ENCODE results near the gene YWHAQ.
"Not testable (repeated sequence)": the region's sequence is repeated elsewhere in the genome, so short reads cannot be mapped to it uniquely, and the experiment has no call there.

DNA sequence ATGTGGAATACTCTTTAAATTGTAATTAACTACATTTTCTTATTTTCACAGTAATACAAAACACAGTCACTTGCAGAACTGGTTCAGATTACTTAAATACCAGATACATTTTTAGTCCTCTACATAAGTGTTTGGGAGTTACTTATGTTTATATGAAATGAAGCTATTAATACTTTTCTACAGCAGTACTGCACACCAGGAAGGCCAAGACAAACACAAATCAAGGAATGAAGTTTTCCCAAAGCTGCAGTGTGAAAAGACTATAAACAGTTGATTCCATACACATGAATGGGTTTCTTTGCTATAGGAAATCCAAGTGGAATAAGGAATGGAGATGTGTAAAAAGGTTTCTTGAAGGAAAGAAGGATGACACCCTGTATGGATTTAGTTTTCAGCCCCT is 45.9 kb downstream of the YWHAQ start:
- TF ChIP-seq, protein P1, sequence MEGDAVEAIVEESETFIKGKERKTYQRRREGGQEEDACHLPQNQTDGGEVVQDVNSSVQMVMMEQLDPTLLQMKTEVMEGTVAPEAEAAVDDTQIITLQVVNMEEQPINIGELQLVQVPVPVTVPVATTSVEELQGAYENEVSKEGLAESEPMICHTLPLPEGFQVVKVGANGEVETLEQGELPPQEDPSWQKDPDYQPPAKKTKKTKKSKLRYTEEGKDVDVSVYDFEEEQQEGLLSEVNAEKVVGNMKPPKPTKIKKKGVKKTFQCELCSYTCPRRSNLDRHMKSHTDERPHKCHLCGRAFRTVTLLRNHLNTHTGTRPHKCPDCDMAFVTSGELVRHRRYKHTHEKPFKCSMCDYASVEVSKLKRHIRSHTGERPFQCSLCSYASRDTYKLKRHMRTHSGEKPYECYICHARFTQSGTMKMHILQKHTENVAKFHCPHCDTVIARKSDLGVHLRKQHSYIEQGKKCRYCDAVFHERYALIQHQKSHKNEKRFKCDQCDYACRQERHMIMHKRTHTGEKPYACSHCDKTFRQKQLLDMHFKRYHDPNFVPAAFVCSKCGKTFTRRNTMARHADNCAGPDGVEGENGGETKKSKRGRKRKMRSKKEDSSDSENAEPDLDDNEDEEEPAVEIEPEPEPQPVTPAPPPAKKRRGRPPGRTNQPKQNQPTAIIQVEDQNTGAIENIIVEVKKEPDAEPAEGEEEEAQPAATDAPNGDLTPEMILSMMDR (IDR thresholded peaks at IDR 0.05), result not testable (repeated sequence)
- not testable (repeated sequence) for TF ChIP-seq POLR2A (IDR thresholded peaks at IDR 0.05)

Data from Peyer's patch (tissue), 4 donors.